ENCODE data around the gene ZBTB8OS.

DNA sequence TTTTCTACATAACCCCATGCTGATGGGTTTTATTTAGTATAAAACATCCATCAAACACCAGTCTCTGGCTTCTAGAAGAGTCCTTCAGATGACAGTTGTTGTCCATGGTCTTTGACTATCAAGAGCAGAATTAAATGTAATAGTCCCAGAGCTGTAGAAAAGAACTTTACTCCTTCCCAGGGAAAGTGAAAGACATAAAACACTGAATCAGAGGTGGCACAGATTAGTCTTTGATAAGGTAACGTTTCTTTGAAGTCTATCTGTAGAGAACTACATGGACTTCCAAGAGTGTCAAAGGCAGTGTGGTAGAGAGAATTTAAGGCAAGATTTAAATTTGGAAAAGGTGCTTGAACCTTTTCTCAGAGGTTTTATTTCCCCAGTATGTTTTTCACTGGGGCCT is 30.3 kb upstream of the ZBTB8OS start:
- TF ChIP-seq, protein P1, sequence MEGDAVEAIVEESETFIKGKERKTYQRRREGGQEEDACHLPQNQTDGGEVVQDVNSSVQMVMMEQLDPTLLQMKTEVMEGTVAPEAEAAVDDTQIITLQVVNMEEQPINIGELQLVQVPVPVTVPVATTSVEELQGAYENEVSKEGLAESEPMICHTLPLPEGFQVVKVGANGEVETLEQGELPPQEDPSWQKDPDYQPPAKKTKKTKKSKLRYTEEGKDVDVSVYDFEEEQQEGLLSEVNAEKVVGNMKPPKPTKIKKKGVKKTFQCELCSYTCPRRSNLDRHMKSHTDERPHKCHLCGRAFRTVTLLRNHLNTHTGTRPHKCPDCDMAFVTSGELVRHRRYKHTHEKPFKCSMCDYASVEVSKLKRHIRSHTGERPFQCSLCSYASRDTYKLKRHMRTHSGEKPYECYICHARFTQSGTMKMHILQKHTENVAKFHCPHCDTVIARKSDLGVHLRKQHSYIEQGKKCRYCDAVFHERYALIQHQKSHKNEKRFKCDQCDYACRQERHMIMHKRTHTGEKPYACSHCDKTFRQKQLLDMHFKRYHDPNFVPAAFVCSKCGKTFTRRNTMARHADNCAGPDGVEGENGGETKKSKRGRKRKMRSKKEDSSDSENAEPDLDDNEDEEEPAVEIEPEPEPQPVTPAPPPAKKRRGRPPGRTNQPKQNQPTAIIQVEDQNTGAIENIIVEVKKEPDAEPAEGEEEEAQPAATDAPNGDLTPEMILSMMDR (IDR thresholded peaks at IDR 0.05): no peak
- TF ChIP-seq POLR2AphosphoS5 (IDR thresholded peaks at IDR 0.05): no peak

Data from breast epithelium (tissue), 3 donors.